Upper lobe of left lung (tissue), 4 donors: ENCODE data around the gene RNF39.

ENCODE experiments used
- CTCF ChIP-seq, 6 experiments: fragments of 450-650 bp in 4 of 6; fragments of 200-600 bp in 2 of 6; sonication (generic) in 2 of 6; IDR thresholded peaks; one replicate each; pipeline ENCODE4 v1.5.1; 2016 to 2019; ENCODE audit warnings: antibody characterized with exemption in 6 of 6
- EP300 ChIP-seq, 4 donors: sonication (generic); formaldehyde crosslinking; IDR thresholded peaks; one replicate each; pipeline ENCODE4 v1.5.1; 2017; ENCODE audit warnings: antibody characterized with exemption in 4 of 4, control low read depth in 2 of 4
- POLR2A ChIP-seq, 4 donors: fragments of 450-650 bp; IDR thresholded peaks; one replicate each; pipeline ENCODE4 v1.5.1; 2016 to 2017; ENCODE audit warnings: antibody characterized with exemption in 4 of 4, mild to moderate bottlenecking in 2 of 4
- POLR2AphosphoS5 ChIP-seq, 2 donors: sonication (generic); formaldehyde crosslinking; IDR thresholded peaks; one replicate each; pipeline ENCODE4 v1.5.1; 2017; ENCODE audit warnings: antibody characterized with exemption in 2 of 2

GRCh38 chr6:30071858-30072257 lies 3.7 kb downstream of the RNF39 start:
- no peak for TF ChIP-seq CTCF (IDR thresholded peaks at IDR 0.05)
- no peak for TF ChIP-seq POLR2A (IDR thresholded peaks at IDR 0.05)
- TF ChIP-seq POLR2AphosphoS5 (IDR thresholded peaks at IDR 0.05), result no peak
- no peak for TF ChIP-seq EP300 (IDR thresholded peaks at IDR 0.05)
